ENCODE measurements around the gene MKLN1. TPM values are rescaled to one million over a fixed set of nuclear protein-coding genes. Genes with fewer than 3 reads are reported as not detected.
"Not testable (repeated sequence)": the region's sequence is repeated elsewhere in the genome, so short reads cannot be mapped to it uniquely, and the experiment has no call there.

The MKLN1 gene
- total RNA-seq, 1 experiment from 2014 or later = 30.0 TPM

DNA sequence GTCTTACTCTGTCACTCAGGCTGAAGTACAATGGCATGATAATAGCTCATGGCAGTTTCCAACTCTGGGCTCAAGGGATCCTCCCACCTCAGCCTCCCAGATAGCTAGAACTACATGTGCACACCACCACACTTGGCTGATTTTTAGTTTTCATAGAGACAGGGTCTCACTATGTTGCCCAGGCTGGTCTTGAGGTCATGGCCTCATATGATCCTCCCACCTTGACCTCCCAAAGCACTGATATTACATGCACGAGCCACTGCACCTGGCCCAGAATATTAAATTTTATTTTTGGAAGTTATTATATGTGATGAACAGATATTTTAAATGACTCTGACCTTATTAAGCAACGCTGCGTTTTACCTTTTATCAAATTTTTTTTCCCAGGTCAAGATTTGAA, 134.4 kb downstream of the MKLN1 start:
- DNase-seq (ENCODE audit: low read depth) = no peak

DNA sequence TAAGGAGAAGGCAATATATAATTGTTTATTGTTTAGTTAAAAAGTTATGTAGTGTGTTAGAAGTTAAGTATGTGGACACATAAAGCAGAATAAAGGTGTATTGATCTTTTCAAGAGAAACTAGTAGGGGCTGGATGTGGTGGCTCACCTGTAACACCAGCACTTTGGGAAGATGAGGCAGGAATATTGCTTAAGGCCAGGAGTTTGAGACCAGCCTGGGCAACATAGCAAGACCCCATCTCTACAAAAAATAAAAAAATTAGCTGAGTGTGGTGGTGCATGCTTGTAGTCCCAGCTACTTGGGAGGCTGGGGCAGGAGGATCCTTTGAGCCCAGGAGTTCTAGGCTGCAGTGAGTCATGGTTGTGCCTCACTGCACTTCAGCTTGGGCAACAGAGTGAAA, 135.0 kb downstream of the MKLN1 start:
- DNase-seq (ENCODE audit: low read depth) = not testable (repeated sequence)

GRCh38 chr7:131466735-131467365, 139.2 kb downstream of the MKLN1 start:
- DNase-seq (ENCODE audit: low read depth) = no peak

DNA sequence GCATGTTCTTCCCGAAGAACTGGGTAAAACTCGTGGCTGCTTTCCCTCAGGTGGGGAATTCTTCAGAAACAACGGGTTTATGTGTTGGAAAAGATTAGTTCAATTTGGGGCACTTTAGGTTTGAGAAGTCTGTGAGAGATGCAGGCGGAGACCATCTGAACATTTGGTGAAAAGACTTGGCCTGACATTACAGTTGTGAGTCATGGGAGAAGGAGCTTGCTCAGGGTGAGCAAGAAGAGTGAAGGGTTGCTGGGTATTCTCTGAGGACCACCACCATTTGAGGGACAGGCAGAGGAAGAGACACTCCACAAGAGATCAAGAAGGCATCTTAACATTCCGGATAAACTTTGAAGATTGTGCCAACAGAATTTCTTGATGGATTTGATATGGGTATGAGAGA, 140.1 kb downstream of the MKLN1 start:
- no peak for DNase-seq (ENCODE audit: low read depth)

DNA sequence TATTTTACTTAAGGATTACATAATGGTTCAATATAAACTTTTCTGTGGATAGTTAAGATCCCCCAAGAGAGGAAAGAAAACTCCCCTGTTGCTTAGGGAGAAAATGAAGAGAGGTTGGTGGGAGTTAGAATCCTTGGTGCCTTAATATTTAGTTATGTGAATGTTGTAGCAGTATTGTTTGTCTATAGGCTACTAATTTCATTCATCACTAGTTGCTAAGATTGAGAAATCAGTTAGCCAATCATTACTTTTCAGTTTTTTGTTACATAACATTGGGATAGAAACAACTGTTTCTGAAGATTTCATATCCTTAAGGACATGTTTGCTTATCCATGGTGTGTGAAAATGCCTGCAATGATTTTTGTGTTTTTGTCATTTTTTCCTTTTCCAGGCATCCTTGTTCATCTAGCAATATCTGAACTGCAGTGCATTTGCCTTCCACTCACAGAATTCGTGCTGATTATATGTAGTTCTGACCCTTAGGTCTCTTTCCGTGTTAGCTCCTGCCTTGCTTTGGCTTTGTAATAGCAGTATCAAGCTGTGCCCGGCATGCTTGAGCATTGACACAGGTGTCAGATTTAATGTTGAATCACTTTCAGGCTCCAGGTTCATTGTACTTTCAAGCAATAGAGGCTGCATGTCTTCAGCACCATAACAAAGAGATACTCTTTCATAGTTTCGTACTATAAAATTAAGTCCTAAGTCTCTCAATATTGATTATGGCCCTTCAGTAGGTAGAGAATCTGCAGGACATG, 143.8 kb downstream of the MKLN1 start:
- no peak for DNase-seq (ENCODE audit: low read depth)

DNA sequence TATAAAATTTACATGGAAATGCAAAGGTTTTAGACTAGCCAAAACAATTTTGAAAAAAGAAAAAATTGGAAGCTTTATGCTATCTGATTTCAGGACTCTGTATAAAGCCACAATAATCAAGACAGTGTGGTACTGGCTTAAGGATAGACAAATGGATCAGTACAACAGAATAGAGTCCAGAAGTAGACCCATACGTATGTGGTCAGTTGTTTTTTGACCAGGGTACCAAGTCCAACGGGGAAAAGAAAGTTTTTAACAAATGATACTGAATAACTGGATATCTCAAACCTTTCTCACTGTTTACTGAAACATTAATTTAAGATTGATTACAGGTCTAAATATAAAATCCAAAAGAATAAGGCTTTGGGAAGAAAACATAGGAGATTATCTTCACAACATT, 149.1 kb downstream of the MKLN1 start:
- no peak for DNase-seq (ENCODE audit: low read depth)

DNA sequence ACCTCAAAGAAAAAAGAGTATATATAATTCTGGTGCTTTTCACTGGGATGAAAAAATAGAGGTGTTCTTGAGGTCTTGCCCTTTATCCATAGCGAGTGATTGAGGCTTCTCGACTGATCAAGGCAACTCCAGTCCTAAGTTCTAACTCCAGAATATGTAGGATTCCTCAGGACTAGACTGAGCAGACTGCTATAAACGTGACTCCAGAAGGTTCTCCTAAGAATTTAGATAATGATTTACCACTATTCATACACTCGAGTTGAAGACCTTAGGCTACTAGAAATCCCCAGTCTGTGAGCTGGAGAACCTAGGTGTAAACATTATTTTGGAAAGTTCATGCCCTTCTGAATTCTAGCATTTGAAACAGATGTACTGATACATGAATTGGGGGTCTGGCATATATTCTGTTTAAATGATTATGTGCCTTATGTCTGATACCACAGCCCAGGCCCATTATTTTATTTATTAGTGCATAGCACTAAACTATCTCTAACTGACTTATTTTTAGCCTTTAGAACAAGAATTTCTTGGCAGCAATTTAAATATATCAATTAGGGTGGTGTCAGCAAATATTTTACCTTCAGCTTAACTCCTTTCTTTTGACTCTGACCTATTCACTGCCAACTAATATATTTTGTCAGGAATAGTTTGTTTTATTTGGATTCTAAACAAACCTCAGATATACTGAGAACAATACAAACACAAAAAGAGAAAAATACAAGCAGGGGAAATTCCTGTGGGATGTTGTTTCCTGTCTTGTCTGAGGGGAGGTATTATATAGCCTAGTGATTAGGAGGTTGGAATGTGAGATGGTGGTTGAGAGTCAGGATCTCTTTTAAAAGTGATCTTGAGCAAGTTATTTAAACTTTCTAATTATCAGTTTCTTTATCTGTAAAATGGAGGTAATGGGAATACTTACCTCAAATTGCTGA, 153.0 kb downstream of the MKLN1 start:
- DNase-seq (ENCODE audit: low read depth) = peak; percentile 70

- DNase-seq (ENCODE audit: low read depth) = no peak
Observed at GRCh38 chr7:131482800-131483199, 155.1 kb downstream of the MKLN1 start.

DNA sequence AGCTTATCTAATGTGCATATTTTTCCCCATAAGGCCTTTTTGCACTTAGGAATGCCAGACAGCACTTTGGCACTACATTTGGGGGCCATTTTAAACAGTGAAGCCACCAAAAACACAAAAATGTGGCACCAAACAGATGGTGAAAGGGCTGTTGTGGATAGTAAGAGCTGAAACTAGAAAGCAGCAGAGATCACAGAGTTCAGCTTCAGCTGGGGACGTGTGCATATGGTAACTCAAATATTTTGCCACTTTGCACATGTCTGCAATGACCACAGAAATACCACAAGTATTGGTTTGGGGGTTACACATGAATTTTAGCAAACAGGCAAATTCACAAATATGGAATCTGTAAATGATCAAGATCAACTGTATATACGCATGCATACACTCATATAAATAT, 155.9 kb downstream of the MKLN1 start:
- no peak for DNase-seq (ENCODE audit: low read depth)

DNA sequence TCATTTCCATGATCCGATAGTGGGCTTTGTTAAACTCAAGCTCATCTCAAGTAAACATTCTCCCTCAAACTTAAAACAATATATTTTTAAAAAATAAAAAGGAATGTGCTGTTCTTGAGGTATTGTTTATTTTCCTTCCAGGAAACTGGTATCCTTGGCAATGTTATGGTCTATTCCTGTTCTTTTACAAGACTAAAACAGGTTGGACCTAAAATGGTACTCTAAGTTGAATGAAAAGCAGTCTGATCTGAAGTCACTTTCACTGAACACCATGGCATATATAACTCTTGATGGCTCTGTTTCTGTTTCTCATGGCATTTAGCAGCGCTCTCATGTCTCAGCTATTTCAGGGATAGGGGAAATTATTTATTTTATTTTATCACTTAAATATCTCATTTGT, 158.7 kb downstream of the MKLN1 start:
- DNase-seq (ENCODE audit: low read depth) = no peak

- no peak for DNase-seq (ENCODE audit: low read depth)
Observed at GRCh38 chr7:131487217-131487616, 159.5 kb downstream of the MKLN1 start.

DNA sequence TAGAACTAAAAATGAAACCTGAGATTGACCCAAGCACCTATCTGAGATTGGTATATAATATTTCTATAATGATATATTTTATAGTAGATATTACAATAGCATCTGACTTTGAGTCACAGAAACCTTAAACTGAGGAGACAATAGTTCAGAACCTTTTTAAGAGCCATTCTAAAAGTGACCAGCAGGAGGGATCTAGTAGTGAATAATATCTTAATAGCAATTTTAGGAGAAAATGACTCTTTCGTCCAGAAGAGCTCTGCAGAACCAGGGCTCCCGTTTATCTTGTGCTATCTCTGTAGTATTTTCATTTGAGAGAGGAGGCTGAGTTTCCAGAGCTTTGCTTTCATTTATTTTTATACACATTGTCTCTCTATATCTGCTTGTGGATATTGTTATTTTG, 160.7 kb downstream of the MKLN1 start:
- DNase-seq (ENCODE audit: low read depth) = no peak

- DNase-seq (ENCODE audit: low read depth) = no peak
Observed at GRCh38 chr7:131489196-131489595, 161.5 kb downstream of the MKLN1 start.

DNA sequence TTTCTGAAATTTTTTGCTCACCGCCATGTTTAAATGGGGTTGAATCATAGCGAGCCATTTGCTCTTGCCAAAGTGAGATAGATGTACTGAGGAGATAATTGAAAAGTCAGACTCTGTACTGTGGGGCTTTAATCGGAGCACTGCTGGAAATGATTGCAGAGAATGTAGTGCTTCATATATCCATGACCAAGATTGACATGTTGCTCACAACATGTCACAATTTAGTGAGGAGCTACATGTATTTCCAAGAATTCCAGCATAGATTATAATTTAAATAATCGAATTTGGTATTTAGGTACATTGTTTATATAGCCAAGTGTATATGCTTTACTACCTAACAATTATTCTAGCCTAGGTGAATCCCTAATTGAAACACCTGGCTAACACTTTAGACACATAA, 162.2 kb downstream of the MKLN1 start:
- no peak for DNase-seq (ENCODE audit: low read depth)

GRCh38 chr7:131493081-131493480, 165.4 kb downstream of the MKLN1 start:
- no peak for DNase-seq (ENCODE audit: low read depth)

DNA sequence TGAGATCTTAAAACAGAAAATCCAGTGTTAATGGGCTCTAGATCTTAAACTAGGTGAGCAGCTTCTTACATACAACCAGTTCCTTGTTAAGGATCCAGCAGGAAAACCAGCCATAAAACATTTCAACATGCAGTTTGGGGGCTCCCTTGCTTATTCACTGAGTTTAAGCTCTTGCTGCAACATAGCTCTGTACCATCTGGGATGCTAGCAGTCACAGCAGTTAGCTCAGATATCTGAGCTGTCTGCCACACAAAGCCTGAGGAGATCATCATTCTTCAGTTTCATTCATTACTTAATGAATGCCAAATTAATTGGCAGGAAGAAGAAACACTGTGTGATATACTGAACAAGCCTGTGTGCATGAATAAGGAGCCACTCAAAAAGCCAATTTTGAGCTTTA, 165.9 kb downstream of the MKLN1 start:
- DNase-seq (ENCODE audit: low read depth) = no peak

- no peak for DNase-seq (ENCODE audit: low read depth)
Observed at GRCh38 chr7:131494182-131494581, 166.5 kb downstream of the MKLN1 start.

DNA sequence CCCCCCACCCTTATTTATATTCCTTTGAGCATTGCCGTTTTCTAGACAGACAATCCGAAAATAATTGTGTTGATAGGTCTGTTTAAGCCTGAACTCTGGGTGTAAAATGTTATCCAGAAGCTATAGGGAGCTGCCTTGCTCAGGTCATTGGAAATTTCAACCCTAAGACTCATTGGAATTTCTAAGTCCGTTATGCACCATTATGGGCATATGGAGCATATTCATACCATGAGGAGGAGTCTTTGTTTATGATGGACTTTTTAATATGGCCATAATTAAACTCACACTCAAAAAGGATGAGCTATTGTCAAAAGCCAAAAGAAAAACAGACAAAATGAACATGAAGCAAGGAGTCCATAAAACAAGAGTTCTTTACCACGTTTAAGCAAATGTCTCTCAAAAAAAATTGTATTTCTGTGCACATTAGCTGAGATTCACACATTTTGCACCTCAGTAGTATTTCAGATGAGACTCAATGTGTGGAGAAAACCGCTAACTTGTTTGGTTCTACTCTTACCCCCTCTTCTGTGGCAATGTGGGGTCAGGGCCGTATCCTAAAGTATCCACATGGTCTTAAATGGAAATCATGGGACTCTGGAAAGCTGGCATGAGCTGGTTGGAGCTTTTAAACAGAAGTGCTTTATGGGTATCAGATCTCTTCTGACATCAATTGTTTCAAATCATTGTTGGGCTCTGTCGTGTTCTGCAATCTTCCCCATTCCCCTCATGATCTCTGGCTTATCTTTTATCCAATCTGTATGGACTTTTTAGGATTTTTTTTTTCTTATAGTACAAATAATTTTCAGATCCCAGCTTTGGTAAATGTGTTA, 168.2 kb downstream of the MKLN1 start:
- DNase-seq (ENCODE audit: low read depth) = no peak

- DNase-seq (ENCODE audit: low read depth) = no peak
Observed at GRCh38 chr7:131497454-131497853, 169.8 kb downstream of the MKLN1 start.

DNA sequence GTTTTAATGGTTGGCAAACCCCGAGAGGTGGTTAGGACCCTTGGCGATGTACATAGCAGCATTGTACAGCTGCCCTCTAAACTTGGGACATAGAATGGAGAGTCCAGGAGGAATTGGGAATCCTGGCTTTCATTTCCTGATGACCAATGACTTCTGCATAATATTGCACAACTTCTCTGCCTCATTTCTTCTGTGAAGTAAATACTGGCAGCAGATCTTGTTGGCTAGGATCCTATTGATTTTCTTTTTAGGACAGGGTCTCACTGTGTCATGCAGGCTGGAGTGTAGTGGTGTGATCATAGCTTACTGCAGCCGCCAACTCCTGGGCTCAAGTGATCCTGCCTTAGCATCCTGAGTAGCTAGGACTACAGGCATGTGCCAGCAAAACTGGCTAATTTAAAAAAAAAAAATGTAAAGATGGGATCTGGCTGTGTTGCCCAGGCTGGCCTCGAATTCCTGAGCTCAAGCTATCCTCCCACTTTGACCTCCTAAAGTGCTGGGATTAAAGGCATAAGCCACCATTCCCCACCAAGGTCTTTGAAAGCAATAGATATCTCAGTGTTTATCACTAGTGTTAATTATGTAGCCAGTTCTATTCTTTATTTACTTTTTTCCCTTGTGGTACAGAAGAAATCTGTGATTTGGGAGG, 170.7 kb downstream of the MKLN1 start:
- no peak for DNase-seq (ENCODE audit: low read depth)

GRCh38 chr7:131499801-131500200, 172.1 kb downstream of the MKLN1 start:
- DNase-seq (ENCODE audit: low read depth) = no peak
